Measurements from ENCODE around the gene GAL3ST1. TPM values are rescaled to one million over a fixed set of nuclear protein-coding genes. Genes with fewer than 3 reads are reported as not detected.

GAL3ST1 gene
- polyA plus RNA-seq, 1 of the 3 experiments (the other 2 are of a cell fraction) = not detected

GRCh38 chr22:30606455-30607299, 32.2 kb upstream of the GAL3ST1 start, which contains the start of gene TCN2 (continued):
- peak; percentile 40; the same call in 1 of the 2 replicates for TF ChIP-seq POLR2AphosphoS5 (IDR thresholded peaks at IDR 0.05; ENCODE audit: low read depth, low read length)
- no peak for TF ChIP-seq GATA2 (CRISPR knock-in tag; IDR thresholded peaks at IDR 0.05)
- TF ChIP-seq USF2 (IDR thresholded peaks at IDR 0.05; ENCODE audit: borderline replicate concordance, low read depth, low read length) = no peak; the same call in 1 of the 2 replicates
- TF ChIP-seq ELF1 (IDR thresholded peaks at IDR 0.05) = no peak
- no peak for TF ChIP-seq EP300 (IDR thresholded peaks at IDR 0.05; ENCODE audit: borderline replicate concordance in 1 of 2, low read depth in 1 of 2, low read length in 1 of 2)
- TF ChIP-seq TAF1 (IDR thresholded peaks at IDR 0.05; ENCODE audit: borderline replicate concordance, low read depth, low read length) = peak; percentile 19; the same call in 1 of the 2 replicates
- TF ChIP-seq MEF2A (IDR thresholded peaks at IDR 0.05; ENCODE audit: borderline replicate concordance, low read depth) = no peak
- TF ChIP-seq REST (IDR thresholded peaks at IDR 0.05; ENCODE audit: low read depth, low read length) = 0 out of 2 replicates have a peak, but pooled peaks have one; percentile 29
- no peak for TF ChIP-seq IRF3 (IDR thresholded peaks at IDR 0.05; ENCODE audit: low read depth, low read length)

- Histone ChIP-seq H3K79me2 (ENCODE audit: insufficient read depth) (no peaks in the 10 kb centered on the region), H3F3A (replicated peaks; ENCODE audit: insufficient read depth) (peaks cover 4% of the 10 kb centered on the region), H3K9me2 (no peaks in the 10 kb centered on the region), H3K9ac (no peak overlapping the region), H3K36me3 (replicated peaks in 1 of 2; ENCODE audit: control insufficient read depth in 1 of 2, insufficient read depth in 2 of 2, low read length in 1 of 2) (no peaks in the 10 kb centered on the region), H3K27me3 (ENCODE audit: insufficient read depth) (no peaks in the 10 kb centered on the region), H3K4me2 (no peak overlapping the region), H3K27ac (ENCODE audit: low read depth in 2 of 2, low read length in 1 of 2) (no peak overlapping the region), H3K9me3 (no peaks in the 10 kb centered on the region), H2AFZ (ENCODE audit: low read depth) (peak overlapping the region; percentile 94), H4K20me1 (ENCODE audit: insufficient read depth) (no peaks in the 10 kb centered on the region), H3K4me1 (ENCODE audit: control insufficient read depth in 1 of 2, insufficient read depth in 2 of 2, low read depth in 1 of 2, low read length in 1 of 2) (peaks cover 10 to 15% of the 10 kb centered on the region in 2 experiments; a peak in 2 of 4 replicates), H3K4me3 (ENCODE audit: low read depth in 2 of 2, low read length in 1 of 2) (no peak overlapping the region)
- ChIA-PET CTCF (interaction anchor here (0.7 to 4.1 kb wide), 18 partner anchors 10 to 283 kb away, joined by 3 to 24 read pairs (median 4); partner anchors contain the start of genes PES1 and SLC35E4), POLR2A (interaction anchor here (1.1 kb wide), 1 partner anchor 14 kb away, joined by 3 read pairs; the partner anchor contains the start of gene PES1)
- 39% methylated on average over 9 of the region's 9 CpGs for WGBS (ENCODE audit: low lambda C conversion rate)
- peak; percentile 77 for DNase-seq
- peak; percentile 75 for TF ChIP-seq CTCF (IDR thresholded peaks at IDR 0.05)
- no peak for TF ChIP-seq TEAD4 (IDR thresholded peaks at IDR 0.05; ENCODE audit: borderline replicate concordance, insufficient read depth)
- no peak for TF ChIP-seq MAX (IDR thresholded peaks at IDR 0.05; ENCODE audit: low read depth)
- TF ChIP-seq NFIC (IDR thresholded peaks at IDR 0.05; ENCODE audit: borderline replicate concordance) = no peak
- TF ChIP-seq TCF12 (IDR thresholded peaks at IDR 0.05) = no peak
- 0 out of 2 replicates have a peak, but pooled peaks have one; percentile 15 for TF ChIP-seq GABPA (IDR thresholded peaks at IDR 0.05; ENCODE audit: low read depth)
- TF ChIP-seq ELF1 (IDR thresholded peaks at IDR 0.05) = 0 out of 2 replicates have a peak, but pooled peaks have one; percentile 24
- TF ChIP-seq RAD21 (IDR thresholded peaks at IDR 0.05; ENCODE audit: low read length) = 0 out of 2 replicates have a peak, but pooled peaks have one; percentile 27
- TF ChIP-seq GATA2 (CRISPR knock-in tag; IDR thresholded peaks at IDR 0.05) = no peak
- no peak for TF ChIP-seq USF2 (IDR thresholded peaks at IDR 0.05; ENCODE audit: borderline replicate concordance, low read depth, low read length)
- TF ChIP-seq RCOR1 (IDR thresholded peaks at IDR 0.05; ENCODE audit: low read length) = no peak
- TF ChIP-seq NRF1 (IDR thresholded peaks at IDR 0.05; ENCODE audit: low read depth, low read length) = no peak
- TF ChIP-seq MXI1 (IDR thresholded peaks at IDR 0.05; ENCODE audit: low read depth, low read length) = 0 out of 2 replicates have a peak, but pooled peaks have one; percentile 38
These were observed 31.1 kb upstream of the GAL3ST1 start for GRCh38 chr22:30605449-30606110.
